CD4-positive, alpha-beta T cell treated with Interleukin-15 for 1 hour (primary cell): ENCODE results near the gene PHLDB1.
"Not testable (repeated sequence)": the region's sequence is repeated elsewhere in the genome, so short reads cannot be mapped to it uniquely, and the experiment has no call there.

ENCODE experiments used
- DNase-seq: peaks from one replicate; pipeline ENCODE4 v3.0.0-alpha.2; 2020

The PHLDB1 gene

GRCh38 chr11:118607401-118608359, at the start of gene PHLDB1:
Gene PHLDB1, plus strand, starts transcription at chr11:118607615. Its CDS starts 6,222 bp downstream, at chr11:118613837.
- DNase-seq = peak; percentile 41

GRCh38 chr11:118560806-118561205, 46.6 kb upstream of the PHLDB1 start:
- DNase-seq = no peak

- DNase-seq = no peak
Observed at GRCh38 chr11:118565051-118565450, 42.4 kb upstream of the PHLDB1 start.

GRCh38 chr11:118569670-118570069, 37.7 kb upstream of the PHLDB1 start:
- DNase-seq = no peak

- no peak for DNase-seq
Observed at GRCh38 chr11:118570787-118571186, 36.6 kb upstream of the PHLDB1 start.

GRCh38 chr11:118571701-118572060, 35.7 kb upstream of the PHLDB1 start:
- DNase-seq = not testable (repeated sequence)

- DNase-seq = peak; percentile 83
Observed at GRCh38 chr11:118572061-118572980, 35.1 kb upstream of the PHLDB1 start, which contains the start of gene ARCN1. Gene ARCN1, plus strand, starts transcription at chr11:118572409. Its CDS starts 139 bp downstream, at chr11:118572548.

GRCh38 chr11:118572981-118573550, 34.3 kb upstream of the PHLDB1 start:
- DNase-seq = no peak

- no peak for DNase-seq
Observed at GRCh38 chr11:118574636-118575035, 32.8 kb upstream of the PHLDB1 start.

- DNase-seq = not testable (repeated sequence)
Observed at GRCh38 chr11:118577995-118578394, 29.4 kb upstream of the PHLDB1 start.

- DNase-seq = no peak
Observed at GRCh38 chr11:118581057-118581456, 26.4 kb upstream of the PHLDB1 start.

GRCh38 chr11:118587952-118588351, 19.5 kb upstream of the PHLDB1 start:
- no peak for DNase-seq

GRCh38 chr11:118592616-118593367, 14.6 kb upstream of the PHLDB1 start:
- no peak for DNase-seq

GRCh38 chr11:118594984-118595383, 12.4 kb upstream of the PHLDB1 start:
- DNase-seq = not testable (repeated sequence)

- DNase-seq = no peak
Observed at GRCh38 chr11:118596224-118597146, 10.9 kb upstream of the PHLDB1 start.

- no peak for DNase-seq
Observed at GRCh38 chr11:118597556-118597955, 9.9 kb upstream of the PHLDB1 start.

GRCh38 chr11:118602331-118602730, 5.1 kb upstream of the PHLDB1 start:
- DNase-seq = no peak

GRCh38 chr11:118603709-118604108, 3.7 kb upstream of the PHLDB1 start:
- not testable (repeated sequence) for DNase-seq

GRCh38 chr11:118604566-118604965, 2.8 kb upstream of the PHLDB1 start:
- no peak for DNase-seq

GRCh38 chr11:118605116-118605867, 2.1 kb upstream of the PHLDB1 start:
- no peak for DNase-seq
